HEK293T (cell line): Measurements from ENCODE around the gene GORASP1.
A peak's percentile ranks its signal among the peaks of the same experiment; 100 is the strongest.

Experiments used
- CTCF ChIA-PET: fragments of 350-600 bp; formaldehyde crosslinking; extraction: SDS; loops from one replicate; lab custom pipeline; 2021; ENCODE audit warnings: antibody characterized with exemption, inconsistent platforms; lab: Yijun Ruan, JAX
- POLR2A ChIA-PET: fragments of 350-600 bp; formaldehyde crosslinking; extraction: SDS; loops from one replicate; lab custom pipeline; 2020; ENCODE audit warnings: antibody characterized with exemption, inconsistent platforms; lab: Yijun Ruan, JAX
- DNase-seq: peaks from one replicate; pipeline ENCODE4 v3.0.0; 2012; ENCODE audit warnings: mixed read lengths; ENCODE audit errors: extremely low spot score
- ARNT ChIP-seq: fragments of 450-650 bp; IDR thresholded peaks from 2 replicates; pipeline ENCODE4 v1.6.1; 2017; ENCODE audit warnings: mild to moderate bottlenecking
- BHLHE40 ChIP-seq: fragments of 450-650 bp; IDR thresholded peaks from 2 replicates; pipeline ENCODE4 v1.6.1; 2016; ENCODE audit warnings: mild to moderate bottlenecking, moderate library complexity, borderline replicate concordance
- CTBP1 ChIP-seq: fragments of 450-650 bp; IDR thresholded peaks from 2 replicates; pipeline ENCODE4 v1.6.1; 2016; ENCODE audit warnings: borderline replicate concordance
- ELF4 ChIP-seq: fragments of 450-650 bp; IDR thresholded peaks from 2 replicates; pipeline ENCODE4 v1.6.1; 2017; ENCODE audit warnings: antibody characterized with exemption
- FOXA1 ChIP-seq: fragments of 450-650 bp; IDR thresholded peaks from 2 replicates; pipeline ENCODE4 v1.6.1; 2016; ENCODE audit warnings: mild to moderate bottlenecking
- FOXK2 ChIP-seq: fragments of 450-650 bp; IDR thresholded peaks from 2 replicates; pipeline ENCODE4 v1.6.1; 2016; ENCODE audit warnings: mild to moderate bottlenecking
- FOXM1 ChIP-seq: fragments of 450-650 bp; IDR thresholded peaks from 2 replicates; pipeline ENCODE4 v1.6.1; 2017; ENCODE audit warnings: mild to moderate bottlenecking, borderline replicate concordance
- HDGF ChIP-seq: fragments of 450-650 bp; IDR thresholded peaks from 2 replicates; pipeline ENCODE4 v1.6.1; 2017; ENCODE audit warnings: antibody characterized with exemption, borderline replicate concordance
- L3MBTL2 ChIP-seq: fragments of 450-650 bp; conservative IDR thresholded peaks from 2 replicates; pipeline ENCODE4 v1.6.1; 2016; ENCODE audit warnings: mild to moderate bottlenecking
- LEF1 ChIP-seq: fragments of 450-650 bp; IDR thresholded peaks from 2 replicates; pipeline ENCODE4 v1.6.1; 2017; ENCODE audit warnings: mild to moderate bottlenecking, borderline replicate concordance
- NFRKB ChIP-seq: fragments of 450-650 bp; IDR thresholded peaks from 2 replicates; pipeline ENCODE4 v1.6.1; 2016; ENCODE audit warnings: mild to moderate bottlenecking, moderate library complexity
- PKNOX1 ChIP-seq: fragments of 450-650 bp; IDR thresholded peaks from 2 replicates; pipeline ENCODE4 v1.6.1; 2016
- SP1 ChIP-seq: fragments of 450-650 bp; IDR thresholded peaks from 2 replicates; pipeline ENCODE4 v1.6.1; 2017
- SUZ12 ChIP-seq: fragments of 450-650 bp; IDR thresholded peaks from 2 replicates; pipeline ENCODE4 v1.6.1; 2016; ENCODE audit warnings: mild to moderate bottlenecking
- TARDBP ChIP-seq: fragments of 450-650 bp; IDR thresholded peaks from 2 replicates; pipeline ENCODE4 v1.6.1; 2016
- ZNF384 ChIP-seq: fragments of 450-650 bp; IDR thresholded peaks from 2 replicates; pipeline ENCODE4 v1.6.1; 2016

The GORASP1 gene

GRCh38 chr3:39082666-39083313 is 24.6 kb downstream of the GORASP1 start:
- DNase-seq = no peak
- ChIA-PET CTCF (no interaction called here), POLR2A (no interaction called here)
- TF ChIP-seq TARDBP = no peak

- CTCF ChIA-PET = no interaction called here
- TF ChIP-seq CTBP1 = no peak
- no peak for TF ChIP-seq ARNT
- no peak for TF ChIP-seq PKNOX1
- no peak for TF ChIP-seq TARDBP
- TF ChIP-seq ELF4 = no peak
- no peak for TF ChIP-seq FOXM1
- TF ChIP-seq LEF1 = no peak
- no peak for TF ChIP-seq L3MBTL2
- no peak for TF ChIP-seq SP1
- TF ChIP-seq HDGF = no peak
- no peak for TF ChIP-seq FOXA1
- TF ChIP-seq BHLHE40 = no peak
- no peak for TF ChIP-seq SUZ12
- no peak for TF ChIP-seq FOXK2
- no peak for TF ChIP-seq NFRKB
- TF ChIP-seq ZNF384 = no peak
- POLR2A ChIA-PET = no interaction called here
- DNase-seq = no peak
Measured at GRCh38 chr3:39080026-39080425, 27.4 kb downstream of the GORASP1 start.

- DNase-seq = no peak
- POLR2A ChIA-PET = no interaction called here
- TF ChIP-seq ZNF384 (no peak), FOXK2 (no peak), SP1 (no peak), ARNT (no peak), FOXM1 (no peak), TARDBP (no peak), L3MBTL2 (no peak), PKNOX1 (no peak), HDGF (no peak), CTBP1 (no peak), FOXA1 (no peak)
- CTCF ChIA-PET = no interaction called here
Measured at GRCh38 chr3:39079530-39079929, 27.9 kb downstream of the GORASP1 start.

- no peak for DNase-seq
- POLR2A ChIA-PET = no interaction called here
- TF ChIP-seq NFRKB (no peak), SP1 (no peak), FOXM1 (no peak), ARNT (no peak), FOXA1 (no peak), LEF1 (no peak), FOXK2 (no peak), ELF4 (no peak), ZNF384 (no peak), HDGF (no peak), SUZ12 (no peak), TARDBP (no peak), L3MBTL2 (no peak), BHLHE40 (no peak)
- CTCF ChIA-PET = no interaction called here
Measured at GRCh38 chr3:39075910-39076309, 31.5 kb downstream of the GORASP1 start.

- POLR2A ChIA-PET = no interaction called here
- CTCF ChIA-PET = interaction anchor here (0.7 kb wide), 1 partner anchor 59 kb away, joined by 3 read pairs; no protein-coding TSS in a partner anchor
- TF ChIP-seq ZNF384 = no peak
- no peak for TF ChIP-seq ELF4
- TF ChIP-seq BHLHE40 = no peak
- no peak for TF ChIP-seq PKNOX1
- no peak for TF ChIP-seq SUZ12
- no peak for TF ChIP-seq LEF1
- no peak for TF ChIP-seq TARDBP
- TF ChIP-seq FOXA1 = no peak
- TF ChIP-seq FOXK2 = no peak
- TF ChIP-seq NFRKB = no peak
- no peak for TF ChIP-seq L3MBTL2
- DNase-seq = no peak
Measured at GRCh38 chr3:39068556-39068955, 38.9 kb downstream of the GORASP1 start.

GRCh38 chr3:39067286-39067685 is 40.1 kb downstream of the GORASP1 start:
- CTCF ChIA-PET = no interaction called here
- DNase-seq = no peak
- no peak for TF ChIP-seq SUZ12
- TF ChIP-seq L3MBTL2 = no peak
- TF ChIP-seq FOXA1 = no peak
- TF ChIP-seq SP1 = no peak
- TF ChIP-seq ARNT = no peak
- no peak for TF ChIP-seq CTBP1
- POLR2A ChIA-PET = interaction anchor here (1.3 kb wide), 1 partner anchor 40 kb away, joined by 4 read pairs; the partner anchor contains the start of genes GORASP1 and TTC21A

GRCh38 chr3:39065197-39065596 is 42.2 kb downstream of the GORASP1 start:
- POLR2A ChIA-PET = no interaction called here
- TF ChIP-seq CTBP1 (no peak), SP1 (no peak)
- CTCF ChIA-PET = interaction anchor here (0.5 kb wide), 1 partner anchor 335 kb away, joined by 3 read pairs; no protein-coding TSS in a partner anchor
- DNase-seq = peak; percentile 55
